HG03095 (cell line): ENCODE results near the gene FBXO38.
"Not testable (repeated sequence)": the region's sequence is repeated elsewhere in the genome, so short reads cannot be mapped to it uniquely, and the experiment has no call there.

Source experiments
- ATAC-seq: cut with Tn5 transposase; IDR thresholded peaks from one replicate; pipeline ENCODE4 v1.9.1; 2021; ENCODE audit warnings: moderate library complexity; ENCODE audit not compliant: unreplicated experiment

The FBXO38 gene

GRCh38 chr5:148427370-148428042 lies 43.7 kb downstream of the FBXO38 start:
- ATAC-seq, result no peak

DNA sequence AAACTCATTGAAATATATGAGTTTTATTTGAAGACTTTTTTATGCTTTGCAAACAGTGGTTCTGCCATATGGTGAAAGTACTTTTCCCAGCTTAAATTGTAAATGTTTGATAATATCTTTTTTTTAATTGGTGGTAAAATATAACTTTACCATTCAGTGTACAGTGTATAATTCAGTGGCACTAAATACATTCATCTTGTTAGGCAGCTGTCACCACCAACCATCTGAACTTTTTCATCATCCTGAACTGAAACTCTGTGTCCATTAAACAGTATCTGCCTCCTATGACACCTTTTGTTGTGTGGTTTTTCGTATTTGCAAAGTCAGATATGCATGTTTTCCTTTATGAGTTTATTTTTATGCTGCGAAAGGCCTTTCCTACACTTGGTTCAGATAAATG lies 45.1 kb downstream of the FBXO38 start:
- ATAC-seq, result no peak

- ATAC-seq, result no peak
These were observed 50.1 kb downstream of the FBXO38 start for GRCh38 chr5:148433826-148434225.

DNA sequence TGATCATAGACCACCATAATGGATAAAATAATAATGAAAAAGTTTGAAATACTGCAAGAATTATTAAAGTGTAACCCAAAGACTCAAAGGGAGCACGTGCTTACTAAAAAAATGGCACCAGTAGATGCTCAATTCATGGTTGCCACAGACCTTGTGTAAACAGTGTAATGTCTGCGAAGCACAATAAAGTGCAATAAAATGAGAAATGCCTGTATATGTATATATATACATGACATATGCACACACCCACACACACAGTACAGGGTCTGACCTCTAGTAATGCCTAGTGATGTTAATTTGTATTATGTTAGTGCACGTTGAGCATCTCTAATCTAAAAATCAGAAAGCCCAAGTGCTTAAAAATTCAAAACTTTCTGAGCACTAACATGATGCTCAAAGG lies 52.3 kb downstream of the FBXO38 start:
- no peak for ATAC-seq

DNA sequence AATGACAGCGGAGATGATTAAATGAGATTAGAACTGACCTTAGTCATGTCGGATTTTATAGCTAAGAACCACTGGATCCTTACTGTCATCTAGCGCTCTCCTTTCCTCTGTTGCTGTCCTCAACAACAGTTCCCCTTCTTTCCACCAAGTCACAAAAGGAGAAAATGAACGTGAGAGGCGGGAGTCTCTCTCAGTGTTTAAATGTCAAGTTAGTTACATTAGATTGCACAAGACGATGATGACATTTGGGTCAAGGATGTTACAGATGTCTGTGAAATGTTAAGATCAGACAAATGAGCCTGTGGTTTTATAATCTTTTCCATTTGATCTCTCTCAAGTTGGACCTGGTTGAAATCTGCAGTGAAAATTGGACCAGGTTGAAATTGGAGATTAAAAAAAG lies 53.5 kb downstream of the FBXO38 start:
- ATAC-seq, result no peak

GRCh38 chr5:148438933-148439332 lies 55.2 kb downstream of the FBXO38 start:
- no peak for ATAC-seq

DNA sequence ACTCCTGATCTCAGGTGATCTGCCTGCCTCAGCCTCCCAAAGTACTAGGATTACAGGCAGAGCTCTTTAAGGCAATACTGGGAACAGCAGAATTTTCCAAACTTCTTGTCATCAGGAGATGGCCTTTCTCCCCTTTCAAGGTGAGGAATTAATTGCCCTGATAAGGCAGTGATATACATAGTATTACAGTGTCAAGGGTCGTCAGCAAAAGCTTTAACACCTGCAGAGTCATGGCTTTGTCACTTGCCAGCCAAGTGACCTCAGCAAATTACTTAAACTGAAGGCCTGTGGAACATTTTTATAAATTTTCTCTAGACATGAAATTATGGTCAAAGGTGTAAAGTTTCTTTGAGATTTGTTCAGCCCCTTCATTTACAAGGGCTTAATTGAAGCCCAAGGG lies 59.5 kb downstream of the FBXO38 start:
- no peak for ATAC-seq

DNA sequence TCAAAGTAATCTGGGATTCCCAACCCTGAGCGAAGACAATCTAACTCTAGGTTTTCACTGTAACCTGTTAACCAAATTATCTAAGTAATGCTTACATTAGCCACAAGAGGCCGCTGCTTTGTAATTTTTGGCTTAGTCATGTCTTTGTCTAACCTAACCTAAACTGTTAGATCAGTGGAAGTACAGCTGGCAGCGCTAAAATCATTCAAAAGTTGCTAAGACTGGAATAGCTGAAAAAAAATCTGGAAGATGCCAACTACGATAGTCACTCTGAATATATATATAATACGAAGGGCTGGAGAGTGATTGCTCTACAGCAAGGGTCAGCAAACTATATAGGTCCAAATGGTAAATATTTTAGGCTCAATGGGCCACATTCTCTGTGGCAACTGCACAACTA lies 60.2 kb downstream of the FBXO38 start:
- ATAC-seq, result peak; percentile 86

DNA sequence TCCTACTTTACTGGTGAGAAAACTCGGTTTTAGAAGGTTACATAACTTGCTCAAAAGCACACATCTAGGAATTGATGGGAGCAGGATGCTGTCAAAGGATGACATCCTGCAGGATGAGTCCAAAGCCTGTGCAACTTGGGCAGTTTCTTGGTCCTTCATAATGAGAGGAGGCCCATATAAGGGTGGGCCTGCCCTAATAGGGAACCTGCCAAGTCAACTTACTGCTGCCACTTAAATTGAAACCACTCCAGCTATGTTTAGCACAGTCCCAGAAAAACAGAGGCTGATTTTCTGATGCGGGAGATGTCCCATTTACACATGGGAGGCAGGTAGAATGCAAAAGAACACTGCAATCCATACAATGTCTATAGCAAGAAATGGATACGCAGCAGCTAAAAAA lies 61.8 kb downstream of the FBXO38 start:
- ATAC-seq, result no peak

GRCh38 chr5:148446611-148447010 lies 62.9 kb downstream of the FBXO38 start:
- ATAC-seq, result no peak

DNA sequence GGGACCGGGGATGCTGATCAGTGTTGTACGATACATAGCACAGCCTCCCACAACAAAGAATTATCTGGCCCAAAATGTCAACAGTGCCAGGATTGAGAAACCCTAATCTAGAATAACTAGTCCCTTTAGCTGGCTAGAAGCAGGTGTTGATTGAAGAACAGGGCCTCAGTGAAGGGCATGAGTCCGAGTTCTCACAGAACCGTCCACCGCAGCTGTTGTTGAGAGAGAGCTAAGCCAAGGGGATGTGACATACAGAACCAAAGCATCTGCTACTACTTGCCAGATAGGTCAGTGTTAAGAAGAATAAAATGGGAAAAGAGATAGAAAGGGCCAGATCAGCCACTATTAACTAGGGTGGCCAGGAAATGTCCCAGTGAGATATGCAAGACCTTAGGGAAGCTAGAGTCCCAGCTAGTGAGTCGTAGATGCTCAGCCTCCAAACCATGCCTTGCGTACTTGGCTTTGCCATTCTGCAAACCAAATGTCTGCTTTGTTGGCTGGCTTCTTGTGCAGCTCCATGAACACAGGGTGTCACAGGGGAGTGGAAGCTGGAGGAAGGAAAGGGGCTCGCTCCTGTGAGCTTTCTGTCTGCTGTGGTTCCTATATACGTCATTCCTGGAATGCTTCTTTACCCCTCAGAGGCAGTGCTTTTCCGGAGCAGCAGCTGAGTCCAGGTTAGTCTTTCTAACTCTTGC lies 68.9 kb downstream of the FBXO38 start:
- ATAC-seq, result no peak

GRCh38 chr5:148454576-148454975 lies 70.8 kb downstream of the FBXO38 start:
- ATAC-seq, result no peak

DNA sequence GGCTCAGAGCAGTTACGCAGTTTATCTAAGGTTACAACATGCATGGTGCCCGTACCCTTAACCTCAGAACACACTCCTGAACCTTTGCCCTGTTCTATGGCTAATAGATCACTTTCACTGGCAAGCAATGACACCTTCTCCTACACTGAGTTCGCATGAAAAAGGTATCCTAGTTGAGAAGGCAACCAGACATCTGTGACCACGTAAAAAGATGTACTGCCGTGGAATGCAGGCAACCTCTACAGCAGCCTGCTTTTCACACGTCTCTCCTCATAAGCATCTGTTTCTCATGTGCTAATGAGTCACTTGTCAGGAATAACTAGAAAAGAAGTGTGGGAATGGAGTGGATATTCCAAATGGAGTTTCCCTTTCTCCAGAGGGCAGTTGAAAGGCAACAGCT lies 71.4 kb downstream of the FBXO38 start:
- ATAC-seq, result no peak

- peak; percentile 77 for ATAC-seq
These were observed 73.4 kb downstream of the FBXO38 start for GRCh38 chr5:148457183-148457620.

- ATAC-seq, result no peak
These were observed 74.5 kb downstream of the FBXO38 start for GRCh38 chr5:148458036-148458888.

DNA sequence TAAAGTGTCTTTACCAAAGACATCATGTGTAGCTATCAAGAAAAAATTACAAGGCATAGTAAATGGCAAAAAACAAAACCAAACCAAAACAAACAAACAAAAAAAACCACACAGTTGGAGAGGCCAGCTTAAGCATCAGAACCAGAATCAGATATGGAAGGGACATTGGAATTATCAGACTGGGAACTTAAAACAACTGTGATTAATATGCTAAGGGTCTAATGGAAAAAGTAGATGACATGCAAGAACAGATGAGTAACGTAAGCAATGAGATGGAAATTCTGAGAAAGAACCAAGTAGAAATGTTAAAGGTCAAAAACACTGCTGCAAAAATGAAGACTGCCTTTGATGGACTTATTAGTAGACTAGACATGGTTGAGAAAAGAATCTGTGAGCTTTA lies 75.9 kb downstream of the FBXO38 start:
- ATAC-seq, result no peak

DNA sequence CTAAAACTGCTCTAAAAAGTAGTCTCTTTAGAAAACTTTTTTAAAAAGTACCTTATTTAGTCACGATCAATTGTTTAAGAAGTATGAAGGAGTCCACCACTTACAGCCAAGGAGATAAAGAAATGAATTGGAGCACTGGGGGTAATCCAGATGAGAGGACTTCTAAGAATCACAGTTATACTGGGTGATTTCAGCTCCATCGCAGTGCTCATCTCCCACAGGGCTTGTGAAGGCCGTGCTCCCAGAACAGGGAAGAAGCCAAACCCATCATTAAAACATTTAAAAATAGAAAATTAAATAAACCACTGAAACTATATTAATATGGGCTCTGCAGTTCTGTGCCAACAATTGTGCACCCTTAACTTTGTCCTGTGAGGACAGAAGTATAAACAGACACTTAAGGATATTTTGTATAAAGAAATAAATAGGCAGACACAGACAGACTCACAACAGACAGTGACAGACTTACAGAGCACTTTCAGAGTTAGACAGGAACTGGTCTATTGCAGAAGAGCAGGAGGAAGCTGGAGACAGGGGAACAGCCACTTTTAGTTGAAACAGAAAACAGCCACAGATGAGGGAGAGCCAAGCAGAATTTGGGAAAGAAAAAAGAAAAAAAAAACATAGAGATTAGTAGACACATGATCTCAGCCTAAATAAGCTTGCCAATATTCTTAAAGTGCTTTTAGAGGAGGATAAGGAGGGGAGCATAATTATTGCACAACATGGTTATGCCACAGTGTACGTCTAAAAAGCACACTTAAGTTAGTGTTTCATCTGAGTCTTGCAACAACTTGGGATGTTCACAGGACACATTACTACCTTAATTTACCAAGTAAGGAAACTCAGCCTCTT lies 81.8 kb downstream of the FBXO38 start:
- ATAC-seq, result no peak

GRCh38 chr5:148466236-148466580 lies 82.5 kb downstream of the FBXO38 start:
- ATAC-seq, result no peak

- ATAC-seq, result no peak
These were observed 84.2 kb downstream of the FBXO38 start for GRCh38 chr5:148467958-148468357.

GRCh38 chr5:148468746-148469145 lies 85.0 kb downstream of the FBXO38 start:
- not testable (repeated sequence) for ATAC-seq

DNA sequence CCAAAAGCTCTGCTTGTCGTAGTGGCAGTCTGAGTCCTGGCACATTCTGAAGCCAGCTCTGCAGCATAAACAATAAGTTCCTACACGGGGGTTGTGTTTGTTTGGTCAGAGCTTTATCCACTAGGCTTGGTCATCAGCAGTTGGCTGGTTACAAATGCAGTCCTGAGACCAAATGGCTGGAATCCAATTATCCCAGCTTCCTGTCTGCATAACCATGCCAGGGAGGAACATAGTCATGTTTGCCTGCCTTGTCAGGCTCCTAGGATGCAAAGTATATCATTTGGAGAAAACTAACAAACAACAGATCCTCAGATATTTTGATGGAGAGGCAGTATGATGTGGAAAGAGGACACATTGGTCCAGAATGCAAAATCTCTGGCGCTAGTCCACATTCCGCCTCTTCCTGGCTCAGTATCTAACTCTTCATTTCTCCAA lies 85.8 kb downstream of the FBXO38 start:
- no peak for ATAC-seq
